T-helper 2 cell treated with Interferon-gamma antibody and Interleukin-4, amounts not matched to agents 5 μg/mL and 100 μg/mL, for 36 hours (primary cell): ENCODE results near the gene SPATS2L.

Experiments used
- DNase-seq: peaks from one replicate; pipeline ENCODE4 v3.0.0; 2021; ENCODE audit warnings: low spot score
- H3K27ac Mint-ChIP-seq: one replicate; pipeline ENCODE4 v1.8.0; 2021; ENCODE audit warnings: mild to moderate bottlenecking, mixed read lengths
- H3K27me3 Mint-ChIP-seq: one replicate; pipeline ENCODE4 v1.8.0; 2021; ENCODE audit warnings: low read depth, mixed read lengths
- H3K36me3 Mint-ChIP-seq: one replicate; pipeline ENCODE4 v1.8.0; 2021; ENCODE audit warnings: low read depth, mixed read lengths
- H3K4me1 Mint-ChIP-seq: one replicate; pipeline ENCODE4 v1.8.0; 2021; ENCODE audit warnings: low read depth, mixed read lengths
- H3K4me3 Mint-ChIP-seq: one replicate; pipeline ENCODE4 v1.8.0; 2022; ENCODE audit warnings: mild to moderate bottlenecking, moderate library complexity, mixed read lengths
- H3K9me3 Mint-ChIP-seq: one replicate; pipeline ENCODE4 v1.8.0; 2021; ENCODE audit warnings: mixed read lengths

The SPATS2L gene

GRCh38 chr2:200275295-200276013, 31.0 kb upstream of the SPATS2L start:
- Mint-ChIP-seq H3K36me3 (no peaks in the 10 kb centered on the region), H3K27me3 (peaks cover 21% of the 10 kb centered on the region), H3K4me3 (no peak overlapping the region), H3K4me1 (no peaks in the 10 kb centered on the region), H3K9me3 (no peaks in the 10 kb centered on the region), H3K27ac (no peak overlapping the region)
- no peak for DNase-seq

- H3K4me3 Mint-ChIP-seq: no peak overlapping the region
- H3K27ac Mint-ChIP-seq: no peak overlapping the region
- H3K9me3 Mint-ChIP-seq: no peaks in the 10 kb centered on the region
- H3K36me3 Mint-ChIP-seq: no peaks in the 10 kb centered on the region
- H3K27me3 Mint-ChIP-seq: peaks cover 21% of the 10 kb centered on the region
- H3K4me1 Mint-ChIP-seq: no peaks in the 10 kb centered on the region
- DNase-seq: no peak
These were observed 30.0 kb upstream of the SPATS2L start for GRCh38 chr2:200276472-200276871.

GRCh38 chr2:200278694-200279316, 27.7 kb upstream of the SPATS2L start:
- no peak for DNase-seq

GRCh38 chr2:200279857-200280256, 26.6 kb upstream of the SPATS2L start:
- no peak for DNase-seq
- Mint-ChIP-seq H3K27ac (no peak overlapping the region), H3K9me3 (no peaks in the 10 kb centered on the region), H3K4me3 (no peak overlapping the region), H3K27me3 (peaks cover 44% of the 10 kb centered on the region), H3K4me1 (no peaks in the 10 kb centered on the region), H3K36me3 (no peaks in the 10 kb centered on the region)

More at GRCh38 chr2:200278694-200279316, 27.7 kb upstream of the SPATS2L start:
- no peaks in the 10 kb centered on the region for H3K4me1 Mint-ChIP-seq
- H3K36me3 Mint-ChIP-seq: no peaks in the 10 kb centered on the region
- no peaks in the 10 kb centered on the region for H3K9me3 Mint-ChIP-seq
- no peak overlapping the region for H3K27ac Mint-ChIP-seq
- H3K27me3 Mint-ChIP-seq: peaks cover 34% of the 10 kb centered on the region
- H3K4me3 Mint-ChIP-seq: no peak overlapping the region

GRCh38 chr2:200286578-200286977, 19.9 kb upstream of the SPATS2L start:
- no peaks in the 10 kb centered on the region for H3K4me1 Mint-ChIP-seq
- H3K27ac Mint-ChIP-seq: no peak overlapping the region
- no peaks in the 10 kb centered on the region for H3K9me3 Mint-ChIP-seq
- no peak for DNase-seq
- H3K4me3 Mint-ChIP-seq: no peak overlapping the region
- peaks cover 48% of the 10 kb centered on the region for H3K27me3 Mint-ChIP-seq
- H3K36me3 Mint-ChIP-seq: no peaks in the 10 kb centered on the region

GRCh38 chr2:200288670-200289429, 17.6 kb upstream of the SPATS2L start:
- no peak for DNase-seq
- H3K27ac Mint-ChIP-seq: no peak overlapping the region
- no peaks in the 10 kb centered on the region for H3K9me3 Mint-ChIP-seq
- H3K36me3 Mint-ChIP-seq: no peaks in the 10 kb centered on the region
- peaks cover 38% of the 10 kb centered on the region for H3K27me3 Mint-ChIP-seq
- H3K4me3 Mint-ChIP-seq: no peak overlapping the region
- H3K4me1 Mint-ChIP-seq: no peaks in the 10 kb centered on the region

- no peak overlapping the region for H3K4me3 Mint-ChIP-seq
- H3K27me3 Mint-ChIP-seq: peaks cover 18% of the 10 kb centered on the region
- DNase-seq: no peak
- peaks cover 8% of the 10 kb centered on the region for H3K4me1 Mint-ChIP-seq
- no peaks in the 10 kb centered on the region for H3K9me3 Mint-ChIP-seq
- no peak overlapping the region for H3K27ac Mint-ChIP-seq
- no peaks in the 10 kb centered on the region for H3K36me3 Mint-ChIP-seq
These were observed 10.4 kb upstream of the SPATS2L start for GRCh38 chr2:200296118-200296517.

GRCh38 chr2:200297100-200297499, 9.4 kb upstream of the SPATS2L start:
- H3K4me1 Mint-ChIP-seq: peaks cover 8% of the 10 kb centered on the region
- H3K27ac Mint-ChIP-seq: no peak overlapping the region
- H3K27me3 Mint-ChIP-seq: peaks cover 20% of the 10 kb centered on the region
- H3K9me3 Mint-ChIP-seq: no peaks in the 10 kb centered on the region
- no peak for DNase-seq
- H3K4me3 Mint-ChIP-seq: no peak overlapping the region
- H3K36me3 Mint-ChIP-seq: no peaks in the 10 kb centered on the region

- no peak overlapping the region for H3K27ac Mint-ChIP-seq
These were observed 8.5 kb upstream of the SPATS2L start for GRCh38 chr2:200297989-200298388.

GRCh38 chr2:200298816-200299215, 7.7 kb upstream of the SPATS2L start:
- no peak for DNase-seq
- Mint-ChIP-seq H3K36me3 (no peaks in the 10 kb centered on the region), H3K9me3 (no peaks in the 10 kb centered on the region), H3K4me3 (no peak overlapping the region), H3K27me3 (peaks cover 19% of the 10 kb centered on the region), H3K4me1 (peaks cover 8% of the 10 kb centered on the region), H3K27ac (no peak overlapping the region)

More at GRCh38 chr2:200297989-200298388, 8.5 kb upstream of the SPATS2L start:
- H3K9me3 Mint-ChIP-seq: no peaks in the 10 kb centered on the region
- DNase-seq: no peak
- no peaks in the 10 kb centered on the region for H3K36me3 Mint-ChIP-seq
- peaks cover 17% of the 10 kb centered on the region for H3K27me3 Mint-ChIP-seq
- H3K4me1 Mint-ChIP-seq: peaks cover 8% of the 10 kb centered on the region
- no peak overlapping the region for H3K4me3 Mint-ChIP-seq

GRCh38 chr2:200300065-200300464, 6.4 kb upstream of the SPATS2L start:
- no peak for DNase-seq
- Mint-ChIP-seq H3K9me3 (no peaks in the 10 kb centered on the region), H3K27me3 (peaks cover 16% of the 10 kb centered on the region)

GRCh38 chr2:200300638-200301314, 5.7 kb upstream of the SPATS2L start:
- peaks cover 7% of the 10 kb centered on the region for H3K4me1 Mint-ChIP-seq
- no peaks in the 10 kb centered on the region for H3K9me3 Mint-ChIP-seq
- no peak overlapping the region for H3K27ac Mint-ChIP-seq
- H3K27me3 Mint-ChIP-seq: peaks cover 16% of the 10 kb centered on the region
- H3K4me3 Mint-ChIP-seq: no peak overlapping the region
- DNase-seq: no peak
- H3K36me3 Mint-ChIP-seq: no peaks in the 10 kb centered on the region

More at GRCh38 chr2:200300065-200300464, 6.4 kb upstream of the SPATS2L start:
- Mint-ChIP-seq H3K36me3 (no peaks in the 10 kb centered on the region), H3K27ac (no peak overlapping the region), H3K4me3 (no peak overlapping the region), H3K4me1 (peaks cover 8% of the 10 kb centered on the region)

- Mint-ChIP-seq H3K9me3 (no peaks in the 10 kb centered on the region), H3K4me3 (no peak overlapping the region), H3K4me1 (peaks cover 7% of the 10 kb centered on the region), H3K36me3 (peaks cover 4% of the 10 kb centered on the region), H3K27ac (no peak overlapping the region), H3K27me3 (peaks cover 16% of the 10 kb centered on the region)
- DNase-seq: no peak
These were observed 4.3 kb upstream of the SPATS2L start for GRCh38 chr2:200301953-200302858.
